NCI-H2107 treated with DMSO at 0.1 percent for 48 hours (cell line): ENCODE measurements around the gene KCNMA1.

ENCODE experiments used
- DNase-seq: peaks from one replicate; lab custom pipeline; 2025; ENCODE audit not compliant: unreplicated experiment; lab: John Stamatoyannopoulos, UW

Gene KCNMA1

GRCh38 chr10:76935941-76936613, 701.5 kb downstream of the KCNMA1 start:
- peak; percentile 7 for DNase-seq

- no peak for DNase-seq
These were observed 709.0 kb downstream of the KCNMA1 start for GRCh38 chr10:76928565-76928964.

- no peak for DNase-seq
These were observed 711.8 kb downstream of the KCNMA1 start for GRCh38 chr10:76925636-76926405.

GRCh38 chr10:76922666-76923065, 714.9 kb downstream of the KCNMA1 start:
- no peak for DNase-seq

- DNase-seq: no peak
These were observed 716.1 kb downstream of the KCNMA1 start for GRCh38 chr10:76921383-76922010.

GRCh38 chr10:76920581-76920980, 717.0 kb downstream of the KCNMA1 start:
- no peak for DNase-seq

- DNase-seq: no peak
These were observed 719.5 kb downstream of the KCNMA1 start for GRCh38 chr10:76918106-76918505.

- DNase-seq: no peak
These were observed 720.5 kb downstream of the KCNMA1 start for GRCh38 chr10:76917071-76917470.

GRCh38 chr10:76916536-76916935, 721.1 kb downstream of the KCNMA1 start:
- DNase-seq: no peak

- DNase-seq: no peak
These were observed 722.3 kb downstream of the KCNMA1 start for GRCh38 chr10:76915316-76915715.

GRCh38 chr10:76911184-76911583, 726.4 kb downstream of the KCNMA1 start:
- DNase-seq: no peak

- DNase-seq: no peak
These were observed 727.2 kb downstream of the KCNMA1 start for GRCh38 chr10:76910184-76910962.

- DNase-seq: no peak
These were observed 731.4 kb downstream of the KCNMA1 start for GRCh38 chr10:76906256-76906655.

GRCh38 chr10:76905251-76905650, 732.4 kb downstream of the KCNMA1 start:
- DNase-seq: no peak

GRCh38 chr10:76903387-76903945, 734.1 kb downstream of the KCNMA1 start:
- DNase-seq: no peak

- no peak for DNase-seq
These were observed 734.7 kb downstream of the KCNMA1 start for GRCh38 chr10:76902949-76903348.

GRCh38 chr10:76901701-76902100, 735.9 kb downstream of the KCNMA1 start:
- no peak for DNase-seq

GRCh38 chr10:76899490-76899889, 738.1 kb downstream of the KCNMA1 start:
- no peak for DNase-seq

- no peak for DNase-seq
These were observed 744.7 kb downstream of the KCNMA1 start for GRCh38 chr10:76892766-76893479.

GRCh38 chr10:76887223-76888010, 750.2 kb downstream of the KCNMA1 start:
- no peak for DNase-seq
